SK-N-MC (cell line): ENCODE measurements around the gene WNK1.

Experiments used
- DNase-seq: peaks from one replicate; pipeline ENCODE4 v3.0.0-alpha.2; 2011; ENCODE audit warnings: low read depth, low spot score
- H3K27ac ChIP-seq: fragments of 200-600 bp; sonication (generic); 2 replicates; pipeline ENCODE4 v1.5.1; 2016; ENCODE audit warnings: mixed run types
- H3K36me3 ChIP-seq: fragments of 200-600 bp; sonication (generic); 2 replicates; pipeline ENCODE4 v1.6.1; 2017; ENCODE audit warnings: antibody characterized with exemption, low read length, mixed read lengths; ENCODE audit not compliant: insufficient read depth
- H3K4me3 ChIP-seq: fragments of 200-600 bp; sonication (generic); 2 replicates; pipeline ENCODE4 v1.5.1; 2016
- H3K9ac ChIP-seq: fragments of 200-600 bp; sonication (generic); 2 replicates; pipeline ENCODE4 v1.8.0; 2017; ENCODE audit warnings: mixed run types, mixed read lengths; ENCODE audit not compliant: insufficient read length
- H3K9me3 ChIP-seq: fragments of 200-600 bp; sonication (generic); 2 replicates; pipeline ENCODE4 v1.6.1; 2017; ENCODE audit warnings: low read depth, mild to moderate bottlenecking, antibody characterized with exemption, low read length, moderate library complexity, mixed read lengths
- EZH2 ChIP-seq: fragments of 200-600 bp; sonication (generic); IDR thresholded peaks from one replicate; pipeline ENCODE4 v1.6.1; 2017; ENCODE audit warnings: antibody characterized with exemption
- FOXP2 ChIP-seq: optimal IDR thresholded peaks from 2 replicates; pipeline ENCODE3; 2011; ENCODE audit warnings: mild to moderate bottlenecking, moderate library complexity; ENCODE audit not compliant: insufficient read depth; ENCODE audit errors: extremely low read length, control extremely low read depth
- POLR2AphosphoS5 ChIP-seq: IDR thresholded peaks from 2 replicates; pipeline ENCODE4 v1.6.1; 2012; ENCODE audit warnings: mild to moderate bottlenecking, low read depth, low read length, borderline replicate concordance

Gene WNK1

DNA sequence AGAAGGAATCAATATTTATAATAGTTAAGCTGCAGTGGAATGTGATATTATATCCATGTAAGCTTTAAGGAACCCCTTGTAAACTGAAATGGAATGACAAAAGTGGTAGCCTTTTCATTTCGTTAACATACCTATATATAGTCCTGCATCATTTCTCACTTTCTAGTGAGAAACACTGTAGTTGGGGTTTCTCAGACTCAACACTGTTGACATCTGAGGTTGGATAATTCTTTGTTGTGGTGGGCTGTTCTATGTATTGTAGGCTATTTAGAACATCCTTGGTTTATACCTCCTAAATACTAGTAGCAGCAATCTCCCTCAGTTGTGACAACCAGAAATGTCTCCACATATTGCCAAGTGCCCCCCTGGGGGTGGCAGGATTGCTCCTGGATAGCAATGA is 118.0 kb downstream of the WNK1 start:
- no peaks in the 10 kb centered on the region for H3K9me3 ChIP-seq
- no peak overlapping the region for H3K27ac ChIP-seq
- peaks cover 34% of the 10 kb centered on the region for H3K36me3 ChIP-seq
- no peak overlapping the region for H3K4me3 ChIP-seq
- no peak for DNase-seq
- no peak overlapping the region for H3K9ac ChIP-seq
- no peak for TF ChIP-seq FOXP2
- no peak for TF ChIP-seq EZH2
- TF ChIP-seq POLR2AphosphoS5 = no peak

DNA sequence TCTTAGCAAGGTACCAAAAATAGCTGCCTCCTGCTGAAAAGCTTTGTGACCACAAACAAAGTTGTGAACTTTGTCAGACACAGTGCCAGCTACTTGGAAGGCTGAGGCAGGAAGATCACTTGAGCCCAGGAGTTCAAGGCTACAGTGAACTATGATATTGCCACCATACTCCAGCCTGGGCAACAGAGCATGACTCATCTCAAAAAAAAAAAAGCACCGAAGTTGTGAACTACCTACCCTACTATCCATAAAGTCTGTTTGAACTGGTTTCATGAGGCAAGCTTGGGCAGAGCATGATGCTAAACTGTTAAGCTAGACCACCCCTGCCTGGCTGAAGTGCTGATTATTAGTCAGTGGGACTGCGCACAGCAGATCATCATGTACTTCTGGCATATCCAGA is 121.6 kb downstream of the WNK1 start:
- Histone ChIP-seq H3K27ac (no peak overlapping the region), H3K9me3 (no peaks in the 10 kb centered on the region), H3K9ac (no peak overlapping the region), H3K36me3 (peaks cover 27% of the 10 kb centered on the region), H3K4me3 (no peak overlapping the region)
- DNase-seq = no peak
- TF ChIP-seq FOXP2 = no peak
- no peak for TF ChIP-seq EZH2
- TF ChIP-seq POLR2AphosphoS5 = no peak

DNA sequence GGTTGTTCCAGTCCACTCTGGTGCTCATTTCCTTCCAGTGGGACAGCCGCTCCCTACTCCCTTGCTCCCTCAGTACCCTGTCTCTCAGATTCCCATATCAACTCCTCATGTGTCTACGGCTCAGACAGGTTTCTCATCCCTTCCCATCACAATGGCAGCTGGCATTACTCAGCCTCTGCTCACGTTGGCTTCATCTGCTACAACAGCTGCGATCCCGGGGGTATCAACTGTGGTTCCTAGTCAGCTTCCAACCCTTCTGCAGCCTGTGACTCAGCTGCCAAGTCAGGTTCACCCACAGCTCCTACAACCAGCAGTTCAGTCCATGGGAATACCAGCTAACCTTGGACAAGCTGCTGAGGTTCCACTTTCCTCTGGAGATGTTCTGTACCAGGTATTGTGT is 127.3 kb downstream of the WNK1 start:
- no peak overlapping the region for H3K4me3 ChIP-seq
- no peaks in the 10 kb centered on the region for H3K9me3 ChIP-seq
- DNase-seq = no peak
- peaks cover 66% of the 10 kb centered on the region for H3K36me3 ChIP-seq
- no peak overlapping the region for H3K9ac ChIP-seq
- no peak overlapping the region for H3K27ac ChIP-seq
- TF ChIP-seq POLR2AphosphoS5 (no peak), EZH2 (no peak), FOXP2 (no peak)

DNA sequence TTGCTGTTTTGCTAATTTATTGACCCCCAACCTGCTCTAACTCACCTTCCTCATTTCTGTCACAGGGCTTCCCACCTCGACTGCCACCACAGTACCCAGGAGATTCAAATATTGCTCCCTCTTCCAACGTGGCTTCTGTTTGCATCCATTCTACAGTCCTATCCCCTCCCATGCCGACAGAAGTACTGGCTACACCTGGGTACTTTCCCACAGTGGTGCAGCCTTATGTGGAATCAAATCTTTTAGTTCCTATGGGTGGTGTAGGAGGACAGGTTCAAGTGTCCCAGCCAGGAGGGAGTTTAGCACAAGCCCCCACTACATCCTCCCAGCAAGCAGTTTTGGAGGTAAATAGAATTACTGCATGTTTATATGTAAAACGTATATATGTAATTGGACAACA is 128.3 kb downstream of the WNK1 start:
- no peak overlapping the region for H3K4me3 ChIP-seq
- peaks cover 76% of the 10 kb centered on the region for H3K36me3 ChIP-seq
- H3K27ac ChIP-seq = no peak overlapping the region
- no peak for DNase-seq
- no peak for TF ChIP-seq FOXP2
- no peak for TF ChIP-seq POLR2AphosphoS5
- TF ChIP-seq EZH2 = no peak
- no peak overlapping the region for H3K9ac ChIP-seq
- no peaks in the 10 kb centered on the region for H3K9me3 ChIP-seq

DNA sequence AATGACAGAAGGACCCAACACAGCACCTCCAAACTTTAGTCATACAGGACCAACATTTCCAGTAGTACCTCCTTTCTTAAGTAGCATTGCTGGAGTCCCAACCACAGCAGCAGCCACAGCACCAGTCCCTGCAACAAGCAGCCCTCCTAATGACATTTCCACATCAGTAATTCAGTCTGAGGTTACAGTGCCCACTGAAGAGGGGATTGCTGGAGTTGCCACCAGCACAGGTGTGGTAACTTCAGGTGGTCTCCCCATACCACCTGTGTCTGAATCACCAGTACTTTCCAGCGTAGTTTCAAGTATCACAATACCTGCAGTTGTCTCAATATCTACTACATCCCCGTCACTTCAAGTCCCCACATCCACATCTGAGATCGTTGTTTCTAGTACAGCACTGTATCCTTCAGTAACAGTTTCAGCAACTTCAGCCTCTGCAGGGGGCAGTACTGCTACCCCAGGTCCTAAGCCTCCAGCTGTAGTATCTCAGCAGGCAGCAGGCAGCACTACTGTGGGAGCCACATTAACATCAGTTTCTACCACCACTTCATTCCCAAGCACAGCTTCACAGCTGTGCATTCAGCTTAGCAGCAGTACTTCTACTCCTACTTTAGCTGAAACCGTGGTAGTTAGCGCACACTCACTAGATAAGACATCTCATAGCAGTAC is 132.5 kb downstream of the WNK1 start:
- H3K36me3 ChIP-seq = peaks cover 88% of the 10 kb centered on the region
- H3K9me3 ChIP-seq = no peaks in the 10 kb centered on the region
- no peak for DNase-seq
- TF ChIP-seq POLR2AphosphoS5 (no peak), EZH2 (no peak), FOXP2 (no peak)
- H3K9ac ChIP-seq = no peak overlapping the region
- H3K27ac ChIP-seq = no peak overlapping the region
- no peak overlapping the region for H3K4me3 ChIP-seq

DNA sequence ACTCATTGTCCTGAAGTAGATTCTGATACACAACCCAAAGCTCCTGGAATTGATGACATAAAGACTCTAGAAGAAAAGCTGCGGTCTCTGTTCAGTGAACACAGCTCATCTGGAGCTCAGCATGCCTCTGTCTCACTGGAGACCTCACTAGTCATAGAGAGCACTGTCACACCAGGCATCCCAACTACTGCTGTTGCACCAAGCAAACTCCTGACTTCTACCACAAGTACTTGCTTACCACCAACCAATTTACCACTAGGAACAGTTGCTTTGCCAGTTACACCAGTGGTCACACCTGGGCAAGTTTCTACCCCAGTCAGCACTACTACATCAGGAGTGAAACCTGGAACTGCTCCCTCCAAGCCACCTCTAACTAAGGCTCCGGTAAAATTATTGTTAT is 133.3 kb downstream of the WNK1 start:
- TF ChIP-seq EZH2 = no peak
- no peak for TF ChIP-seq POLR2AphosphoS5
- no peak for TF ChIP-seq FOXP2
- Histone ChIP-seq H3K27ac (no peak overlapping the region), H3K9me3 (no peaks in the 10 kb centered on the region), H3K36me3 (peaks cover 86% of the 10 kb centered on the region), H3K4me3 (no peak overlapping the region), H3K9ac (no peak overlapping the region)
- no peak for DNase-seq

DNA sequence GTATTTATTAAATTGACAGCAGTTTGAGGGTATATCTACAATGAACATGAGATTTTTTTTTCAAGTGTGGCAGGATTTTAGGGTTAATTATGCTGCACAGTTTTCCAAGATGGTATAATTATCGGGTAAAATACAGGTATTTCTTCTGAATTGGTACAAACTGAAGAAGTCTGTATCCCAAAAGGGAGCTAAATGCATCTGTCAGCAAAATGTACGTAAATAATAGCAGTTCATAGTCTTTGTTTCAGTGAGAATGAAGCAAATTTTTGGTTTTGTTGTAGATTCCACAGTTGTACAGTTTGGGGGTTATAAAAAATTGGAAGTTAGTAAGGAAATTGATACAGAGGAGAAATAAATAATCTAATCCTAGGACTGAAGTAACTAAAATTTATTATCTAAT is 133.8 kb downstream of the WNK1 start:
- TF ChIP-seq FOXP2 (no peak), POLR2AphosphoS5 (no peak), EZH2 (no peak)
- H3K4me3 ChIP-seq = no peak overlapping the region
- no peak overlapping the region for H3K27ac ChIP-seq
- no peak for DNase-seq
- peaks cover 83% of the 10 kb centered on the region for H3K36me3 ChIP-seq
- H3K9ac ChIP-seq = no peak overlapping the region
- no peaks in the 10 kb centered on the region for H3K9me3 ChIP-seq

DNA sequence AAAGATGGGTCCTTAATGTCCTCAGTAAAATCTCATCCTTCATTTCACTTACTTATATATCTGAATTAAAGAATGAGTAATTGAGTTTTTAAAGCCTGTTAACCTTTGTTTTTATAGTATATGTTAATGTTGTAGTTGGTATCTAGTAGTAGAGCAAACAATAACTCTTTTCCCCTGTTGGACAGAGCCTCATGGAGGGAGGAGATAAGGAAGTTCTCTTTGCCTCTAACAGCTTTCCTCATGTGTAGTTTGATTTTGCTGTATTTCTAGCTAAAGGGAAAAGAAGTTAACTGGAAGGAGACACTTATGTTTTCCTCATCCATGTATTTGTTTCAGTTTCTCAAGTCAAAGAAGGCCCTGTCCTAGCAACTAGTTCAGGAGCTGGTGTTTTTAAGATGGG is 141.8 kb downstream of the WNK1 start:
- peaks cover 34% of the 10 kb centered on the region for H3K36me3 ChIP-seq
- TF ChIP-seq EZH2 (no peak), POLR2AphosphoS5 (no peak), FOXP2 (no peak)
- H3K27ac ChIP-seq = no peak overlapping the region
- H3K9me3 ChIP-seq = no peaks in the 10 kb centered on the region
- H3K4me3 ChIP-seq = no peak overlapping the region
- no peak for DNase-seq
- no peak overlapping the region for H3K9ac ChIP-seq

DNA sequence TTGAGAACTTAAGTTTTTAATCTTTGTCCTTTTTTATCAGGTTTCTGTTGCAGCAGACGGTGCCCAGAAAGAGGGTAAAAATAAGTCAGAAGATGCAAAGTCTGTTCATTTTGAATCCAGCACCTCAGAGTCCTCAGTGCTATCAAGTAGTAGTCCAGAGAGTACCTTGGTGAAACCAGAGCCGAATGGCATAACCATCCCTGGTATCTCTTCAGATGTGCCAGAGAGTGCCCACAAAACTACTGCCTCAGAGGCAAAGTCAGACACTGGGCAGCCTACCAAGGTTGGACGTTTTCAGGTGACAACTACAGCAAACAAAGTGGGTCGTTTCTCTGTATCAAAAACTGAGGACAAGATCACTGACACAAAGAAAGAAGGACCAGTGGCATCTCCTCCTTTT is 143.7 kb downstream of the WNK1 start:
- no peak overlapping the region for H3K27ac ChIP-seq
- H3K9me3 ChIP-seq = no peaks in the 10 kb centered on the region
- no peak overlapping the region for H3K9ac ChIP-seq
- TF ChIP-seq POLR2AphosphoS5 (no peak), FOXP2 (no peak), EZH2 (no peak)
- peaks cover 41% of the 10 kb centered on the region for H3K36me3 ChIP-seq
- H3K4me3 ChIP-seq = no peak overlapping the region
- no peak for DNase-seq
